PC-9 (cell line): Measurements from ENCODE around the gene CCDC92.

Experiments used
- EZH2 ChIP-seq: fragments of 200-600 bp; sonication (generic); IDR thresholded peaks from 2 replicates; pipeline ENCODE4 v1.8.0; 2017; ENCODE audit warnings: antibody characterized with exemption, low read depth
- TF ChIP-seq, protein P1 (sequence below): fragments of 200-600 bp; sonication (generic); conservative IDR thresholded peaks from 2 replicates; pipeline ENCODE4 v1.6.1; 2017; ENCODE audit warnings: mixed run types, antibody characterized with exemption, mild to moderate bottlenecking, moderate library complexity

GRCh38 chr12:123957196-123957595, 15.4 kb downstream of the CCDC92 start:
- TF ChIP-seq, protein P1, sequence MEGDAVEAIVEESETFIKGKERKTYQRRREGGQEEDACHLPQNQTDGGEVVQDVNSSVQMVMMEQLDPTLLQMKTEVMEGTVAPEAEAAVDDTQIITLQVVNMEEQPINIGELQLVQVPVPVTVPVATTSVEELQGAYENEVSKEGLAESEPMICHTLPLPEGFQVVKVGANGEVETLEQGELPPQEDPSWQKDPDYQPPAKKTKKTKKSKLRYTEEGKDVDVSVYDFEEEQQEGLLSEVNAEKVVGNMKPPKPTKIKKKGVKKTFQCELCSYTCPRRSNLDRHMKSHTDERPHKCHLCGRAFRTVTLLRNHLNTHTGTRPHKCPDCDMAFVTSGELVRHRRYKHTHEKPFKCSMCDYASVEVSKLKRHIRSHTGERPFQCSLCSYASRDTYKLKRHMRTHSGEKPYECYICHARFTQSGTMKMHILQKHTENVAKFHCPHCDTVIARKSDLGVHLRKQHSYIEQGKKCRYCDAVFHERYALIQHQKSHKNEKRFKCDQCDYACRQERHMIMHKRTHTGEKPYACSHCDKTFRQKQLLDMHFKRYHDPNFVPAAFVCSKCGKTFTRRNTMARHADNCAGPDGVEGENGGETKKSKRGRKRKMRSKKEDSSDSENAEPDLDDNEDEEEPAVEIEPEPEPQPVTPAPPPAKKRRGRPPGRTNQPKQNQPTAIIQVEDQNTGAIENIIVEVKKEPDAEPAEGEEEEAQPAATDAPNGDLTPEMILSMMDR, result no peak
- TF ChIP-seq EZH2, result no peak
